ENCODE data around the gene ABCA4.

DNA sequence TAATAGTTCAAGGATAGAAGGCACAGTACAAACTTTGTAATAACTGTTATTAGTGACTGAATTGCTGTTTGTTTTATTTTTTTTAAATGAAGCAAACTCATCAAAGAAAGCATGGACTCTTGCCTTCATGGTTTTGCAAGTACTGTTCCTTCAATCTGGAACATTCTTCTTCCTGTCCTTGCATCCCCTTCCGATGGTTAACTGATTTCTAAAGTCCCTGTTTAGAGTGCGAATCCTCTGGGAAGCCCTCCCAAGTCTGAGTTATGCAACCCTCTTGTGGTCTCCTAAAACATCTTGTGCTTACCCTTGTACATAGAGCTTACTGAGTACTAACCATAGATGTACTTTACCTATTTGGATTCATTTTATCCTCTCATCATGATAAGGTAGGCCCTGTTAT is 159.5 kb downstream of the ABCA4 start:
- no peak for TF ChIP-seq POLR2A (IDR thresholded peaks at IDR 0.05; ENCODE audit: low read depth, low read length)
- no peak for TF ChIP-seq POLR2AphosphoS5 (IDR thresholded peaks at IDR 0.05; ENCODE audit: low read depth, low read length)
- TF ChIP-seq TAF1 (IDR thresholded peaks at IDR 0.05; ENCODE audit: low read depth, low read length), result no peak
- TF ChIP-seq SPI1 (IDR thresholded peaks at IDR 0.05; ENCODE audit: low read depth, low read length), result no peak
- TF ChIP-seq PAX5 (IDR thresholded peaks at IDR 0.05; ENCODE audit: insufficient read depth, low read length, severe bottlenecking), result no peak
- no peak for TF ChIP-seq POU2F2 (IDR thresholded peaks at IDR 0.05; ENCODE audit: low read depth, low read length)

Measured in GM12891 (cell line).